Inflammatory macrophage (primary cell): Measurements from ENCODE around the gene EML4.

Source experiments
- DNase-seq, 2 donors: peaks; one replicate each; pipeline ENCODE4 v3.0.0-alpha.2; 2020 to 2022

Gene EML4

GRCh38 chr2:42228101-42228500 is 58.9 kb downstream of the EML4 start:
- no peak for DNase-seq

DNA sequence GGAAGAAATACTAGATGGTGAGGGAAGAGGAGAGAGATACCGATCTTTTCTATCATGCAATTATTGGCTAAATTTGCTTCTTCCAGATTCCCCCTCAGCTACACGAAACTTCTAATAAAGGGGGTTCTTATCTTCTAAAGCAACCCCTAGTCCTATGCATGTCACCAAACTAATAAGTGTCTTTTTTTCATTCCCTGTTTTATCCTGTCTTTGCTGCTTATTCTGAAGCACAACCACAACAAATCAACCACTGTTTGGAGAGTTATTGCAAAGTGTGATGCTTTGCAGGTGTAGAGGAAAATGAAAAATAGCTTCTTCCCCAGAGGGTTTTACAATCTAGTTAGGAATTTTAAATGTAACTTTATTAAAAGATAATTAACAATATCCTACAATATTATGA is 60.8 kb downstream of the EML4 start:
- no peak for DNase-seq

DNA sequence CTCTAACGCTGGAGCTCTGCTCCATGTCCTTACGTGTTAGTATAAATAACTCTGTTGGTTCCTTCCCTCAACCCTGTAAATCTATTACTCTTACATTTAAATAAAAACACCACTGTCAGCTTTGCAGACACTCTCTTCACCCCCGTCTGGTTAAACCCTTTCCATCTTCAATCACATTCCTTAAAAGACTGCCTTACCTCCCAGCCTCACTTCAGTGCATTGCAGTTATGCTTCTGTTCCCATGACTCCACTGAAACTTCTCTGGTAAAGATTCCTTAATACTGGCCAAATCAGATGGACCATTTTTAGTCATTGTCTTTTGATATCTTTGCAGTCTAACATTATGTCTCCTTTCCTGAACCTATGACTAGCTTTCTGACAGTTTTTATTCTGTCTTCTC is 61.7 kb downstream of the EML4 start:
- DNase-seq, result no peak

DNA sequence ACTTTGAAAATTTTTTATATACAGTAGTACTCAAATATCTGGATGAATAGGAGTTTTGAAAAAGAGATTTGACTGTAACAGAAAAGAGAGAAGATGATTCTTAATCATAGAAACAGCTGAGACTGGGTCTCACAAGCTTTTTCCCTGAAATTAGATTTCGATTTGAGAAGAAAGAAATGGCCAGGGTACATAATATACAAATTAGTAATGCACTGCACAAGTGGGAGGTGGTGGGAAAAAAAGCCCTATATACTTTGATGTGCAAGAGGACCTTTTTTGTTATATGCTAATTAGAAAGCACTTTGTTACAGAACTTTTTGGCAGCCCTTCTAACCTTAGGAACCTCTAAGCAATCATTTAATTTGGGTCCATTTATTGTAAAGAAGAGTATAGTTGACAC is 62.9 kb downstream of the EML4 start:
- no peak for DNase-seq

GRCh38 chr2:42233976-42234441 is 64.9 kb downstream of the EML4 start:
- no peak for DNase-seq

DNA sequence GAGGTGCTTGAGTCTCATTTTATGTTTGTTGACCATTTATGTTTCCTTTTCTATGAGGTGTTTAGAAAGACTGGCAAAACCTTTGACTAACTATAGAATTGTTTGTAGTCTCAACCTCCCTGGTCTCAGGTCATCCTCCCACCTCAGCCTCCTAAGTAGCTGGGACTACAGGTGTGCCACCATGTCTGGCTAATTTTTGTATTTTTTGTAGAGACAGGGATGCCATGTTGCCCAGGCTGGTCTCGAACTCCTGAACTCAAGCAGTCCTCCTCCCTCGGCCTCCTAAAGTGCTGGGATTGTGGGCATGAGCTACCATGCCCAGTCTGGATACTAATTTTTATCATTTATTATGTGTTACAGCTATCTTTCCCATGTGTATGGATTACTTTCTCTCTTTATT is 67.8 kb downstream of the EML4 start:
- no peak for DNase-seq

GRCh38 chr2:42238644-42239288 is 69.6 kb downstream of the EML4 start:
- DNase-seq, result peak; percentile 21 to 26

GRCh38 chr2:42239289-42239661 is 70.1 kb downstream of the EML4 start:
- DNase-seq, result no peak

GRCh38 chr2:42239811-42240210 is 70.7 kb downstream of the EML4 start:
- no peak for DNase-seq

GRCh38 chr2:42241517-42241916 is 72.4 kb downstream of the EML4 start:
- DNase-seq, result no peak

DNA sequence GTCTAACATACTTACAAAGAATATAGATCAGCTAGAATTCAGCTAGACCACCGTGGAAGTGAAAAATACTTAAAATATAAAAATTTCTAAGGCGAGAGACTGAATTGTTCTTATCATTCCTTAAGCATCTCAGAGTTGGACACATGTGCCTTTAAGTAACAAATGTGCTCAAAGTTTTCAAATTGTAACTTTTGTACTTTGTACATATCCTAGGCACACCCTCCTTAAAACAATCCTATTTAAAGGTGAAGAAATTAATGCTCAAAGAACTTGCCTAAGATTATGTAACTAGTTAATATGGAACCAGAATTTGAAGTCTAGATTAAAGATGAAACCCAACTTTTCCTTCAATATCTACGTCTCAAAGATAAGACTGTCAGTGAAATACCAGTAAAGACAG is 74.1 kb downstream of the EML4 start:
- DNase-seq, result no peak

GRCh38 chr2:42244520-42244919 is 75.4 kb downstream of the EML4 start:
- no peak for DNase-seq

- DNase-seq, result peak; percentile 50 to 61
Measured at GRCh38 chr2:42245396-42245795, 76.2 kb downstream of the EML4 start.

- no peak for DNase-seq
Measured at GRCh38 chr2:42246562-42246961, 77.4 kb downstream of the EML4 start.

GRCh38 chr2:42248846-42249245 is 79.7 kb downstream of the EML4 start:
- DNase-seq, result no peak

DNA sequence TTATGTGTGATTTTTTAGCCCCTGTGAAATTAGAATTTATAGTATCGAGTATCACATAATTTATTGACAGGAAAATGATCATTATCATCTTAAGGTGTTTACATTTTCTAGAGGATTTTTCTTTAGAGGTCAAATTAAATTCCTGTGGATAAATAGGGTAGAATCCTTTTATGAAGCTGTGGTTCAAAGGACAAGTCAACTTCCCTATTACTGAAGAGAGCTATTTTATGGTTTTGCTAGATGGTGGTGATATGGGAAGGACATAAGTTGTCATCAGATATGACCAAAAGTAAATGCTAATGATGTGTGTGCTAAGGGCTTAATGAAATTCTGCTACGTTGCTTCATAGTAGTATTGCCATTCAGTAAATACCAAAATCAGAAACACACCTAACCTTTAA is 80.1 kb downstream of the EML4 start:
- peak; percentile 26 to 50 for DNase-seq

DNA sequence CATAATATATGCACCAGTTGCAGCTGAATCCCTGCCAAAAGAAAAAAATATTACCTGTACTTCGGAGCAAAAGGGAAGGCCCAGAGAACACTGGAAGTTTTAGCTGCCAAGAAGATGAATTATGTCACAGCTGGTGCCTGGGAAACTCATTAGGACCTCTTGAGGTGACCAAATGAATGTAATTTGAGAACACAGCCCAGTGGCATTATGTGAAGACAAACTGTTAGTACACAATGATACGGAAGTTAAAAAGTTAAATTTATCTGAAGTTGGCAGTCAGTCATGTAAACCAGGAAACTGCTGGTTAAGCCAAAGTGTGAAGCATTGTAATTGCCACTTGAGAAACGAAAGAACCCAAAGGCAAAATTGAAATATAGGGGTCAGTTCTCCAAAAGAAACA is 80.7 kb downstream of the EML4 start:
- no peak for DNase-seq

GRCh38 chr2:42250925-42251324 is 81.8 kb downstream of the EML4 start:
- no peak for DNase-seq

- DNase-seq, result no peak
Measured at GRCh38 chr2:42252464-42252863, 83.3 kb downstream of the EML4 start.

GRCh38 chr2:42254186-42254895 is 85.2 kb downstream of the EML4 start:
- DNase-seq, result peak; percentile 11 to 18

DNA sequence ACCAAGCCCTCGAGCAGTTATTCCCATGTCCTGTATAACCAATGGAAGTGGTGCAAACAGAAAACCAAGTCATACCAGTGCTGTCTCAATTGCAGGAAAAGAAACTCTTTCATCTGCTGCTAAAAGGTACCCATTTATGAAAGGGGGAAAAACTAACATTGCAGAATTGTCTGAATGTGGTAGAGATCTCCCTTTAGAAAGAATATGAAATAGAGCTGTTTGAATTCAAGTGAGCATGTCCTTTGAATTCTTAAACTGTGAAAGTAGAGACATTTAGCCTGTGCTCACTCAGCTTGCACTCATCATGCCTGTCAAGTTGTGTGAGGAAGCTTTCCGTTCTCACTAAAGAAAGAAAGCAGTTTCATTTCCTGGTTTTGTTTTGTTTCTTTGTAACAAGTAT is 87.4 kb downstream of the EML4 start:
- DNase-seq, result peak; percentile 51 to 54

GRCh38 chr2:42261518-42262195 is 92.5 kb downstream of the EML4 start:
- DNase-seq, result no peak

GRCh38 chr2:42266236-42266635 is 97.1 kb downstream of the EML4 start:
- DNase-seq, result no peak

GRCh38 chr2:42267530-42267929 is 98.4 kb downstream of the EML4 start:
- no peak for DNase-seq
